CD14-positive monocyte (primary cell): ENCODE data around the gene IGF2BP3. TPM values are rescaled to one million over a fixed set of nuclear protein-coding genes. Genes with fewer than 3 reads are reported as not detected.

Experiments used
- DNase-seq, 3 donors: peaks; one replicate each; pipeline ENCODE4 v3.0.0-alpha.2; 2011 to 2022
- H2AFZ ChIP-seq: 2 replicates; pipeline ENCODE4 v1.6.0; 2012; ENCODE audit warnings: mild to moderate bottlenecking, low read depth, low read length, inconsistent platforms; ENCODE audit not compliant: insufficient read depth, poor library complexity, severe bottlenecking
- H3K27ac ChIP-seq, 2 donors: 1 replicate in 1 of 2; 2 replicates in 1 of 2; pipeline ENCODE4 v1.5.1; 2012 to 2013; ENCODE audit warnings: low read length in 2 of 2, control low read depth in 1 of 2, inconsistent platforms in 1 of 2, low read depth in 1 of 2, mild to moderate bottlenecking in 1 of 2
- H3K27me3 ChIP-seq, 2 donors: one replicate each; pipeline versions ENCODE4 v1.6.0 to v1.6.1; 2011 to 2013; ENCODE audit warnings: low read length in 2 of 2; ENCODE audit not compliant: control insufficient read depth in 2 of 2, insufficient read depth in 2 of 2
- H3K36me3 ChIP-seq, 2 donors: replicated peaks in 1 of 2; 1 replicate in 1 of 2; 2 replicates in 1 of 2; pipeline versions ENCODE4 v1.5.1 to v1.6.1; 2012 to 2013; ENCODE audit warnings: low read length in 2 of 2, control low read depth in 1 of 2, inconsistent platforms in 1 of 2, mild to moderate bottlenecking in 1 of 2; ENCODE audit not compliant: insufficient read depth in 2 of 2, control insufficient read depth in 1 of 2
- H3K4me1 ChIP-seq, 2 donors: 1 replicate in 1 of 2; 2 replicates in 1 of 2; pipeline versions ENCODE4 v1.5.1 to v1.6.1; 2012 to 2013; ENCODE audit warnings: low read length in 2 of 2, control low read depth in 1 of 2, inconsistent platforms in 1 of 2, mild to moderate bottlenecking in 1 of 2, moderate library complexity in 1 of 2; ENCODE audit not compliant: insufficient read depth in 2 of 2, control insufficient read depth in 1 of 2
- H3K4me2 ChIP-seq: replicated peaks from 2 replicates; pipeline ENCODE3; 2012; ENCODE audit warnings: low read length, moderate library complexity, mild to moderate bottlenecking; ENCODE audit not compliant: poor library complexity, severe bottlenecking; ENCODE audit errors: extremely low read depth
- H3K4me3 ChIP-seq, 3 experiments: fragments of 200-600 bp in 1 of 3; sonication (generic) in 1 of 3; replicated peaks in 1 of 3; 1 replicate in 2 of 3; 2 replicates in 1 of 3; pipeline ENCODE4 v1.5.1; 2011 to 2013; ENCODE audit warnings: low read length in 3 of 3, mild to moderate bottlenecking in 3 of 3, control low read depth in 2 of 3, low read depth in 2 of 3, inconsistent platforms in 1 of 3, moderate library complexity in 1 of 3
- H3K79me2 ChIP-seq: 2 replicates; pipeline ENCODE4 v1.6.0; 2012; ENCODE audit warnings: mild to moderate bottlenecking, control low read depth, inconsistent platforms, low read length, moderate library complexity; ENCODE audit not compliant: insufficient read depth
- H3K9ac ChIP-seq: 2 replicates; pipeline ENCODE4 v1.6.0; 2017; ENCODE audit warnings: low read length, mild to moderate bottlenecking; ENCODE audit not compliant: insufficient read depth, poor library complexity, severe bottlenecking
- H3K9me3 ChIP-seq, 2 donors: replicated peaks in 1 of 2; 1 replicate in 1 of 2; 2 replicates in 1 of 2; pipeline versions ENCODE4 v1.5.1 to v1.6.1; 2012 to 2013; ENCODE audit warnings: low read length in 2 of 2, control low read depth in 1 of 2; ENCODE audit not compliant: control insufficient read depth in 1 of 2, insufficient read depth in 1 of 2
- H4K20me1 ChIP-seq: 2 replicates; pipeline ENCODE4 v1.6.0; 2012; ENCODE audit warnings: mild to moderate bottlenecking, low read length, control low read depth, moderate library complexity; ENCODE audit not compliant: insufficient read depth
- H3K27ac Mint-ChIP-seq, 7 donors: one replicate each; pipeline ENCODE4 v1.8.0; 2020; ENCODE audit warnings: mild to moderate bottlenecking in 7 of 7, mixed read lengths in 7 of 7, moderate library complexity in 6 of 7, inconsistent platforms in 2 of 7
- H3K27me3 Mint-ChIP-seq, 3 donors: one replicate each; pipeline ENCODE4 v1.8.0; 2021 to 2022; ENCODE audit warnings: low read depth in 3 of 3, mild to moderate bottlenecking in 3 of 3, mixed read lengths in 3 of 3, moderate library complexity in 3 of 3, inconsistent platforms in 1 of 3
- H3K36me3 Mint-ChIP-seq, 2 donors: one replicate each; pipeline ENCODE4 v1.8.0; 2020; ENCODE audit warnings: mixed read lengths in 2 of 2, inconsistent platforms in 1 of 2, mild to moderate bottlenecking in 1 of 2
- H3K4me1 Mint-ChIP-seq: one replicate; pipeline ENCODE4 v1.8.0; 2020; ENCODE audit warnings: mild to moderate bottlenecking, mixed read lengths
- H3K4me3 Mint-ChIP-seq, 2 donors: one replicate each; pipeline ENCODE4 v1.8.0; 2020; ENCODE audit warnings: mild to moderate bottlenecking in 2 of 2, mixed read lengths in 2 of 2, moderate library complexity in 1 of 2
- H3K9me3 Mint-ChIP-seq, 7 donors: one replicate each; pipeline ENCODE4 v1.8.0; 2020 to 2022; ENCODE audit warnings: mixed read lengths in 7 of 7, mild to moderate bottlenecking in 6 of 7, moderate library complexity in 6 of 7, inconsistent platforms in 2 of 7
- WGBS: methylation state at CpG from one replicate; pipeline ENCODE4 v1.1.5; 2013; ENCODE audit warnings: missing lambda C conversion rate; ENCODE audit not compliant: insufficient coverage; 5-methylcytosine and 5-hydroxymethylcytosine counted together
- intact Hi-C, 2 donors: fragments of 100-400 bp; cut with micrococcal nuclease; formaldehyde crosslinking; loops; one replicate each; pipeline versions ENCODE4 v1.15.0 to v1.15.1; 2023
- polyA plus RNA-seq, 3 donors: library from polyadenylated mRNA; depleted of rRNA in 1 of 3; unstranded in 2 of 3; stranded (reverse) in 1 of 3; fragments of 300-500 nt in 2 of 3; fragments of >200 nt in 1 of 3; fragmentation: Illumina TruSeq in 2 of 3; gene quantifications; 1 replicate in 2 of 3; 2 replicates in 1 of 3; pipeline ENCODE4 v1.2.3, GENCODE V29; 2012 to 2021
- TF ChIP-seq, protein P1 (sequence below): fragments of 200-600 bp; IDR thresholded peaks from one replicate; pipeline ENCODE4 v1.8.0; 2022; ENCODE audit warnings: antibody characterized with exemption, mild to moderate bottlenecking

Gene IGF2BP3
- polyA plus RNA-seq, 3 donors, result 0.60 to 5.3 (median 3.2) TPM

GRCh38 chr7:23336799-23337283 lies 133.4 kb downstream of the IGF2BP3 start:
- peaks cover 0 to 1% (median 0%) of the 10 kb centered on the region in 3 donors for H3K27me3 Mint-ChIP-seq
- H3K4me3 ChIP-seq, result peak overlapping the region in 1 of 3 experiments; percentile 11
- peaks cover 15% of the 10 kb centered on the region for H3K4me1 Mint-ChIP-seq
- no peaks in the 10 kb centered on the region for H3K27me3 ChIP-seq
- peaks cover 0 to 3% (median 0%) of the 10 kb centered on the region in 7 donors for H3K9me3 Mint-ChIP-seq
- peak overlapping the region; percentile 22 for H3K4me2 ChIP-seq
- H3K4me3 Mint-ChIP-seq, result peak overlapping the region; percentile 32 to 56
- H2AFZ ChIP-seq, result peak overlapping the region; percentile 29
- no peak overlapping the region for H3K27ac Mint-ChIP-seq
- no peaks in the 10 kb centered on the region for H3K9me3 ChIP-seq
- H3K36me3 Mint-ChIP-seq, result peaks cover 0 to 2% of the 10 kb centered on the region in 2 donors
- no peak for DNase-seq
- H3K4me1 ChIP-seq, result peaks cover 7 to 10% of the 10 kb centered on the region in 2 donors
- TF ChIP-seq, protein P1, sequence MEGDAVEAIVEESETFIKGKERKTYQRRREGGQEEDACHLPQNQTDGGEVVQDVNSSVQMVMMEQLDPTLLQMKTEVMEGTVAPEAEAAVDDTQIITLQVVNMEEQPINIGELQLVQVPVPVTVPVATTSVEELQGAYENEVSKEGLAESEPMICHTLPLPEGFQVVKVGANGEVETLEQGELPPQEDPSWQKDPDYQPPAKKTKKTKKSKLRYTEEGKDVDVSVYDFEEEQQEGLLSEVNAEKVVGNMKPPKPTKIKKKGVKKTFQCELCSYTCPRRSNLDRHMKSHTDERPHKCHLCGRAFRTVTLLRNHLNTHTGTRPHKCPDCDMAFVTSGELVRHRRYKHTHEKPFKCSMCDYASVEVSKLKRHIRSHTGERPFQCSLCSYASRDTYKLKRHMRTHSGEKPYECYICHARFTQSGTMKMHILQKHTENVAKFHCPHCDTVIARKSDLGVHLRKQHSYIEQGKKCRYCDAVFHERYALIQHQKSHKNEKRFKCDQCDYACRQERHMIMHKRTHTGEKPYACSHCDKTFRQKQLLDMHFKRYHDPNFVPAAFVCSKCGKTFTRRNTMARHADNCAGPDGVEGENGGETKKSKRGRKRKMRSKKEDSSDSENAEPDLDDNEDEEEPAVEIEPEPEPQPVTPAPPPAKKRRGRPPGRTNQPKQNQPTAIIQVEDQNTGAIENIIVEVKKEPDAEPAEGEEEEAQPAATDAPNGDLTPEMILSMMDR, result no peak
- no peak overlapping the region for H3K27ac ChIP-seq
- H3K9ac ChIP-seq, result no peak overlapping the region
- no peaks in the 10 kb centered on the region for H4K20me1 ChIP-seq
- no peaks in the 10 kb centered on the region for H3K79me2 ChIP-seq
- intact Hi-C loops, result no loop called here
- H3K36me3 ChIP-seq, result no peaks in the 10 kb centered on the region
- WGBS, result 87% methylated on average over 3 of the region's 6 CpGs

DNA sequence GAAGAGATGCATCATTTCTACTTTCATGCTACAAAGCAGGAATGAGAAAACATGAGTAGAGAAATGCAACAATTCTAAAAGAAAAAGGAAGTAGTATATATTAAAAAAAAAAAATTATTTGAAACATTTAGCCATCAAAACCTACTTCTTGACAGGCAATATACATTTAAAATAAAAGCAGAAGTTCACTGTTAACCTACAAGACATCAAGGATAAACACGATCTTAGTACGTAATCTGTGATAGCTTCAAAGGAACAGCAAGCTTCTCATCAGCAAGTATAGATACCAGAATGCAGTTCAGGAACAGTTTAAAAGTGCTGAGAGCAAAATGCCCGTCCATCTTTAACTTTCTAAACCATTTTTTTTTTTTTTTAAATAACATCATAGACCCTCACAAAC lies 134.2 kb downstream of the IGF2BP3 start:
- H3K36me3 ChIP-seq, result no peaks in the 10 kb centered on the region
- peaks cover 15% of the 10 kb centered on the region for H3K4me1 Mint-ChIP-seq
- peak in 1 of 3 donors; percentile 8 for DNase-seq

More for the DNA sequence above, 134.2 kb downstream of the IGF2BP3 start:
- Mint-ChIP-seq H3K36me3 (peaks cover 0 to 2% of the 10 kb centered on the region in 2 donors), H3K9me3 (peaks cover 0 to 6% (median 0%) of the 10 kb centered on the region in 7 donors), H3K27ac (peak overlapping the region in 1 of 7 donors; percentile 19), H3K27me3 (peaks cover 0 to 3% (median 0%) of the 10 kb centered on the region in 3 donors), H3K4me3 (peak overlapping the region in 1 of 2 donors; percentile 56)
- no peak overlapping the region for H3K9ac ChIP-seq
- TF ChIP-seq, protein P1, result no peak
- no peaks in the 10 kb centered on the region for H3K27me3 ChIP-seq
- peak overlapping the region; percentile 29 for H2AFZ ChIP-seq
- H3K79me2 ChIP-seq, result no peaks in the 10 kb centered on the region
- no peaks in the 10 kb centered on the region for H3K9me3 ChIP-seq
- peaks cover 7 to 10% of the 10 kb centered on the region in 2 donors for H3K4me1 ChIP-seq
- H4K20me1 ChIP-seq, result no peaks in the 10 kb centered on the region
- 11% methylated on average over 1 of the region's 3 CpGs for WGBS
- peak overlapping the region in 1 of 3 experiments; percentile 11 for H3K4me3 ChIP-seq
- H3K27ac ChIP-seq, result no peak overlapping the region
- peak overlapping the region; percentile 22 for H3K4me2 ChIP-seq
- intact Hi-C loops, result no loop called here
